SIG-M5 treated with dmso at 0.1 percent for 504 hours (cell line): ENCODE data around the gene PILRA.
"Not testable (repeated sequence)": the region's sequence is repeated elsewhere in the genome, so short reads cannot be mapped to it uniquely, and the experiment has no call there.

ENCODE experiments used
- DNase-seq: peaks from one replicate; lab custom pipeline; 2025; ENCODE audit not compliant: unreplicated experiment; lab: John Stamatoyannopoulos, UW

Gene PILRA

GRCh38 chr7:100357131-100357561 lies 16.1 kb upstream of the PILRA start:
- DNase-seq, result no peak

DNA sequence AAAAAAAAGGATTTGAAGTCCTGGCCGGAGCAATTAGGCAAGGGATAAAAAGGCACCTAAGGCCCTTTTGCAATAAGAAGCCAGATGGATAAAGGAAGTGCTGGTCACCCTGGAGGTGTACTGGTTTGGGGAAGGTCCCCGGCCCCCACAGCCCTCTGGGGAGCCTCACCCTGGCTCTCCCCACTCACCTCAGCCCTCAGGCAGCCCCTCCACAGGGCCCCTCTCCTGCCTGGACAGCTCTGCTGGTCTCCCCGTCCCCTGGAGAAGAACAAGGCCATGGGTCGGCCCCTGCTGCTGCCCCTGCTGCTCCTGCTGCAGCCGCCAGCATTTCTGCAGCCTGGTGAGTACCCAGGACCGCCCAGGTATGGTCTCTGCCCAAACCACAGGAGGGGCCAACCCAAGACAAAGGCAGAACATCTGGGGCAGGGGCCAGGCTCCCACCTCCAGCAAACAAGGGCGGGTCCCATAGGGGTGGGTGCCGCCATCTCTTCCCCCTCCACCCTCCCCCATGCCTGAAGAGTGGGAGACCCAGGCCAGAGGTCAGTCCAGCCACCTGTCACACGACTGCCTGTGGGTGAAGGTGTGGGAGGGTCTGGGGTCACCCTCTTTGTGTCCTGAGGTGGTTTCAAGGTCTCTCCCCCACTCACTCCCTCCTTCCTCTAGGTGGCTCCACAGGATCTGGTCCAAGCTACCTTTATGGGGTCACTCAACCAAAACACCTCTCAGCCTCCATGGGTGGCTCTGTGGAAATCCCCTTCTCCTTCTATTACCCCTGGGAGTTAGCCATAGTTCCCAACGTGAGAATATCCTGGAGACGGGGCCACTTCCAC lies 15.0 kb upstream of the PILRA start, which contains the start of gene PILRB:
TSS of gene PILRB (plus strand) at position 91 of the 830 bp plus-strand sequence. CDS start at position 277, 186 bp downstream.
- no peak for DNase-seq

GRCh38 chr7:100358857-100359212 lies 14.5 kb upstream of the PILRA start:
- no peak for DNase-seq

GRCh38 chr7:100360135-100360854 lies 13.0 kb upstream of the PILRA start:
- DNase-seq, result no peak

GRCh38 chr7:100363098-100363497 lies 10.2 kb upstream of the PILRA start:
- no peak for DNase-seq

- not testable (repeated sequence) for DNase-seq
Measured at GRCh38 chr7:100363797-100364196, 9.5 kb upstream of the PILRA start.

DNA sequence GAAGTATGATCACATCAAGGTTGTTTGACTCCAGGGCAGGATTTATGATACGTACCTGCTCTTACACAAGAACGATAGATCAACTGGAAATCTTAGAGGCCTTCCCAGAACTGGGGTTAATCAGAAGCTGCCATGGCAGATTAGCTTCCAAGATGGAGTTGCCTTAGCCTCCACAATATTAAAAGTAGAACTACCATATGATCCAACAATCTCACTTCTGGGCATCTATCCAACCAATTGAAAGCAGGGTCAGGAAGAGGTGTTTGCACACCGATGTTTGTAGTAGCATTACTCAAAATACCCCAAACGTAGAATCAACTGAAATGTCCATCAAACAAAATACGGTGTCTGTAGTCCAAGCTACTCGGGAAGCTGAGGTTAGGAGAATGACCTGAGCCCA lies 8.8 kb upstream of the PILRA start:
- DNase-seq, result no peak

DNA sequence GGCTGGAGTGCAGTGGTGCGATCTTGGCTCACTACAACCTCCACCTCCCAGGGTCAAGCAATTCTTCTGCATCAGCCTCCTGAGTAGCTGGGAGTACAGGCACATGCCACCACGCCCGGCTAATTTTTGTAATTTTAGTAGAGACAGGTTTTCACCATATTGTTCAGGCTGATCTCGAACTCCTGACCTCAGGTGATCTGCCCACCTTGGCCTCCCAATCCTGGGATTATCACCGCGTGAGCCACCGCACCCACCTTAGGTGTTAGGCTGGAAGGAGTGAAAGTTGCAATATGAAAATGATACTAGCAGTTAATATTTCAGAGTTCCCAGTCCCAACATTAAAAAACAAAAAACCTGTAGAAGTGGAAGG lies 7.3 kb upstream of the PILRA start:
- not testable (repeated sequence) for DNase-seq

- DNase-seq, result no peak
Measured at GRCh38 chr7:100366411-100367250, 6.7 kb upstream of the PILRA start.

DNA sequence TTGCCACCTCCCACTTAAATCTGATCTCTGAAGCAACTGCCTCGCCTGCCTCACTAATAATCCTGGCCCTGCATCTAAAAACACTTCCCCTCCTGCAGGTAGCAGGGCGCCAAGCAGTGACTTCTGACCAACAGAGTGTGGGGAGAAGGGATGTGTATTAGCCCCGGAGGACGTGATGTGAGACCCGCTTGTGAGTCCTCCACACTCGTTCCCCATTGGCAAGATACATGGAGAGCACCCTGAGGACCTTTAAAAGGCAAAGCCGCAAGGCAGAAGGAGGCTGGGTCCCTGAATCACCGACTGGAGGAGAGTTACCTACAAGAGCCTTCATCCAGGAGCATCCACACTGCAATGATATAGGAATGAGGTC lies 6.1 kb upstream of the PILRA start:
- DNase-seq, result no peak

DNA sequence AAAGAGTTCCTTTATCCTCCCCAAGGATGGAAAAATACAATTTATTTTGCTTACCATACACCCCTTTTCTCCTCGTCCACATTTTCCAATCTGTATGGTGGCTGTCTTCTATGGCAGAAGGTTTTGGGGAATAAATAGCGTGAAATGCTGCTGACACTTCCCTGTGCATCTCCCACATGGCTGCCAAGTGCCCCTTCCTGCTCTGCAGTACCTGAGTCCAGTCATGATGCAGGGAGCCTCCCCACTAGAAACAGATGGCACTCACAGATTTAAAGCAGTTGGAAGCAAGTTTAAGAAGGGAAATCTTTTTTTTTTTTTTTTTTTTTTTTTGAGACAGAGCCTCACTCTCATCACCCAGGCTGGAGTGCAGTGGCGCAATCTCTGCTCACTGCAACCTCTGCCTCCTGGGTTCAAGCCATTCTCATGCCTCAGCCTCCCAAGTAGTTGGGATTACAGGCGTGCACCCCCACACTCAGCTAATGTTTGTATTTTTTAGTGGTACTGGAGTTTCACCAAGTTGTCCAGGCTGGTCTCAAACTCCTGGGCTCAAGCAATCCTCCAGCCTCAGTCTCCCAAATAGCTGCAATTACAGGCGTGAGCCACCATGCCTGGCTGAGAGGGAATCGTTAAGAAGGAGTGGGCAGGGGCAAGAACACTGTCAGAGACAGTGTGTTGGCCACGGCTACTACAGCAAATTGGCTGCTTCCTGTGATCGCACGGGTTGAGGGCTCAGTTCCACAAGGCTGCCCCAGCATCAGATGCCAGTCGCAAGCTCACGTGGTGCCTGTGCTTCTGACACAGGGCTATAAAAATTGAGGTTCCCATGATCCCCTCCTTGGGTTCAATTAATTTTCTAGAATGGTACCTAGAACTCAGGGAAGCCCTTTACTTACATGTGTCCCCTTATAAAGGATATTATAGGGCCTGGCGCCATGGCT lies 5.3 kb upstream of the PILRA start:
- no peak for DNase-seq

GRCh38 chr7:100369105-100369504 lies 4.2 kb upstream of the PILRA start:
- DNase-seq, result peak; percentile 97

DNA sequence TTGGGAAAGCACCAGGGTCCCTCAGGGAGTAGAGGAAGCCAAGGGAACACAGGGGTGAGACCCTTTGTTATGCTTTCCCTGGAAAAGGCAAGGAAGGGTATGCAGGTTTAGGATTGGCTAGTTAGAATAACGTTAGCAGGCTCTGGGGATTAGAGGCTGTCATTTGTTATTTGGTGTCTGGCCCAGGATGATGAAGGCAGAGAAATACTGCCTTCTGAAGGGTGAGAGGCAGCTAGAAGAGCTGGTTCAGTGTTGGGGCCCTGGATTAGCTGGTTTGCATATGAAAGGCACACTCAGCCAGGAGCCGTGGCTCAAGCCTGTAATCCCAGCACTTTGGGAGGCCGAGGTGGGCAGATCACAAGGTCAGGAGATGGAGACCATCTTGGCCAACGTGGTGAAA lies 3.0 kb upstream of the PILRA start:
- DNase-seq, result no peak

DNA sequence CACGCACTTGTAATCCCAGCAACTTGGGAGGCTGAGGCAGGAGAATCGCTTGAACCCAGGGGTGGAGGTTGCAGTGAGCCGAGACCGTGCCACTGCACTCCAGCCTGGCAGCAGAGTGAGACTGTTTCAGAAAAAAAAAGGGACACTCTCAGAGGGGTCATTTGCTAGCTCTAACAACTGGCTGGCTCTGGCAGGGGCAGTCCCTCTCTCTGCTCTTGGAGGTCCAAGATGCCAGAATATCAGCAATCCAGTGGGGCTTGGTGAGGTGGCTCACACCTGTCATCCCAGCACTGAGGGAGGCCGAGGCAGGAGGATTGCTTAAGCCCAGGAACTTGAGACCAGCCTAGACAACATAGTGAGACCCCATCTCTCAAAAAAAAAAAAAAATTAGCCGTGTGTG lies 2.5 kb upstream of the PILRA start:
- DNase-seq, result no peak

- no peak for DNase-seq
Measured at GRCh38 chr7:100371561-100372171, 1.6 kb upstream of the PILRA start.

GRCh38 chr7:100372256-100372655 lies 1.0 kb upstream of the PILRA start:
- peak; percentile 86 for DNase-seq

- DNase-seq, result no peak
Measured at GRCh38 chr7:100372694-100373093, 593 bp upstream of the PILRA start.

GRCh38 chr7:100373870-100374598 lies 747 bp downstream of the PILRA start:
- DNase-seq, result not testable (repeated sequence)

GRCh38 chr7:100374601-100375000 lies 1.3 kb downstream of the PILRA start:
- DNase-seq, result no peak
